Caco-2 (cell line): ENCODE data around the gene D2HGDH. TPM values are rescaled to one million over a fixed set of nuclear protein-coding genes. Genes with fewer than 3 reads are reported as not detected.

Source experiments
- BruUV-seq: library from RNA; stranded (reverse); fragments of 400-500 nt; replicated peaks from 2 replicates; lab custom pipeline; 2021; lab: Mats Ljungman, UMichigan
- CTCF ChIA-PET: fragments of 300-600 bp; sonication (Branson Sonifier 250); formaldehyde crosslinking; loops from one replicate; lab custom pipeline; 2022; ENCODE audit warnings: antibody characterized with exemption; lab: Charles Lee
- POLR2A ChIA-PET: fragments of 300-600 bp; sonication (Branson Sonifier 250); formaldehyde crosslinking; loops from one replicate; lab custom pipeline; 2022; ENCODE audit warnings: antibody characterized with exemption; lab: Charles Lee
- DNase-seq, 2 experiments: peaks; one replicate each; pipeline versions ENCODE4 v3.0.0 to v3.0.0-alpha.2; 2020 to 2022
- H3K27me3 ChIP-seq: replicated peaks from 2 replicates; pipeline ENCODE4 v1.6.0; 2011; ENCODE audit warnings: low read length; ENCODE audit not compliant: control insufficient read depth, insufficient read depth
- H3K36me3 ChIP-seq: 2 replicates; pipeline ENCODE4 v1.5.1; 2011; ENCODE audit warnings: low read length; ENCODE audit not compliant: control insufficient read depth, insufficient read depth
- H3K4me1 ChIP-seq: fragments of 250-450 bp; sonication (Bioruptor Pico); 2 replicates; pipeline ENCODE4 v1.5.1; 2020; ENCODE audit warnings: mild to moderate bottlenecking
- H3K4me3 ChIP-seq: 2 replicates; pipeline ENCODE4 v1.5.1; 2011; ENCODE audit warnings: low read depth, mild to moderate bottlenecking, control low read depth, low read length
- H3K9me3 ChIP-seq: fragments of 250-450 bp; sonication (Bioruptor Pico); 2 replicates; pipeline ENCODE4 v1.5.1; 2020; ENCODE audit warnings: mild to moderate bottlenecking, moderate library complexity
- H3K27ac Mint-ChIP-seq: one replicate; pipeline ENCODE4 v1.8.0; 2022; ENCODE audit warnings: mixed read lengths; ENCODE audit not compliant: unreplicated experiment
- H3K27me3 Mint-ChIP-seq: one replicate; pipeline ENCODE4 v1.8.0; 2022; ENCODE audit warnings: mixed read lengths; ENCODE audit not compliant: insufficient read depth, unreplicated experiment
- H3K36me3 Mint-ChIP-seq: one replicate; pipeline ENCODE4 v1.8.0; 2022; ENCODE audit warnings: mild to moderate bottlenecking, mixed read lengths; ENCODE audit not compliant: insufficient read depth, unreplicated experiment
- H3K4me1 Mint-ChIP-seq: one replicate; pipeline ENCODE4 v1.8.0; 2022; ENCODE audit warnings: low read depth, mixed read lengths; ENCODE audit not compliant: unreplicated experiment
- H3K4me3 Mint-ChIP-seq: one replicate; pipeline ENCODE4 v1.8.0; 2022; ENCODE audit warnings: mild to moderate bottlenecking, moderate library complexity, mixed read lengths; ENCODE audit not compliant: unreplicated experiment
- H3K9me3 Mint-ChIP-seq: one replicate; pipeline ENCODE4 v1.8.0; 2022; ENCODE audit warnings: mixed read lengths; ENCODE audit not compliant: unreplicated experiment
- CTCF ChIP-seq, 2 experiments: fragments of 200-600 bp in 1 of 2; IDR thresholded peaks; 1 replicate in 1 of 2; 2 replicates in 1 of 2; pipeline versions ENCODE4 v1.5.1 to v1.8.0; 2011 to 2022; ENCODE audit warnings: antibody characterized with exemption in 1 of 2, control low read depth in 1 of 2, inconsistent platforms in 1 of 2, low read depth in 1 of 2, low read length in 1 of 2, mild to moderate bottlenecking in 1 of 2, moderate library complexity in 1 of 2; ENCODE audit not compliant: insufficient read depth in 1 of 2, severe bottlenecking in 1 of 2, unreplicated experiment in 1 of 2
- intact Hi-C: fragments of 100-400 bp; cut with micrococcal nuclease; formaldehyde crosslinking; loops from one replicate; pipeline ENCODE4 v1.10.0; 2022; ENCODE audit not compliant: unreplicated experiment
- total RNA-seq: library from RNA; stranded (reverse); gene quantifications from 2 replicates; pipeline ENCODE4 v1.2.3, GENCODE V29; 2022

The D2HGDH gene
- total RNA-seq, 1 experiment from 2014 or later = 35.4 TPM

- ChIA-PET CTCF (no interaction called here), POLR2A (no interaction called here)
- Mint-ChIP-seq H3K4me1 (peaks cover 31% of the 10 kb centered on the region), H3K27me3 (no peaks in the 10 kb centered on the region), H3K27ac (no peak overlapping the region), H3K4me3 (no peak overlapping the region), H3K36me3 (peaks cover 12% of the 10 kb centered on the region), H3K9me3 (peaks cover 8% of the 10 kb centered on the region)
- no peaks in the 10 kb centered on the region for H3K27me3 ChIP-seq
- intact Hi-C loops = no loop called here
- H3K4me1 ChIP-seq = peaks cover 25% of the 10 kb centered on the region
- H3K4me3 ChIP-seq = no peak overlapping the region
- BruUV-seq = no TSS peak
- peak in 1 of 2 experiments; percentile 11 for DNase-seq
- H3K36me3 ChIP-seq = no peaks in the 10 kb centered on the region
- no peak for TF ChIP-seq CTCF (IDR thresholded peaks at IDR 0.05; ENCODE audit: insufficient read depth in 1 of 2, low read depth in 1 of 2, low read length in 1 of 2, severe bottlenecking in 1 of 2, unreplicated experiment in 1 of 2)
- H3K9me3 ChIP-seq = no peaks in the 10 kb centered on the region
Observed at GRCh38 chr2:241797441-241798080, 63.1 kb downstream of the D2HGDH start.

- POLR2A ChIA-PET = no interaction called here
Observed at GRCh38 chr2:241798081-241798630, 63.7 kb downstream of the D2HGDH start.

More at GRCh38 chr2:241798081-241798630, 63.7 kb downstream of the D2HGDH start:
- DNase-seq = peak in 1 of 2 experiments; percentile 30
- Mint-ChIP-seq H3K4me3 (no peak overlapping the region), H3K4me1 (peaks cover 25% of the 10 kb centered on the region), H3K27ac (no peak overlapping the region), H3K27me3 (no peaks in the 10 kb centered on the region), H3K9me3 (peaks cover 7% of the 10 kb centered on the region), H3K36me3 (peaks cover 12% of the 10 kb centered on the region)
- no peak for TF ChIP-seq CTCF (IDR thresholded peaks at IDR 0.05; ENCODE audit: insufficient read depth in 1 of 2, low read depth in 1 of 2, low read length in 1 of 2, severe bottlenecking in 1 of 2, unreplicated experiment in 1 of 2)
- no peak overlapping the region for H3K4me3 ChIP-seq
- CTCF ChIA-PET = no interaction called here
- BruUV-seq = no TSS peak
- no peaks in the 10 kb centered on the region for H3K9me3 ChIP-seq
- peaks cover 22% of the 10 kb centered on the region for H3K4me1 ChIP-seq
- H3K27me3 ChIP-seq = no peaks in the 10 kb centered on the region
- no peaks in the 10 kb centered on the region for H3K36me3 ChIP-seq
- intact Hi-C loops = no loop called here
